Measurements from ENCODE around the gene PCDHGA6. TPM values are rescaled to one million over a fixed set of nuclear protein-coding genes. Genes with fewer than 3 reads are reported as not detected.

The PCDHGA6 gene
- total and polyA plus RNA-seq, 2 of the 8 experiments (the other 6 are each of a cell fraction or from before 2014, with no cell fraction given) = 1.4 to 2.0 TPM

DNA sequence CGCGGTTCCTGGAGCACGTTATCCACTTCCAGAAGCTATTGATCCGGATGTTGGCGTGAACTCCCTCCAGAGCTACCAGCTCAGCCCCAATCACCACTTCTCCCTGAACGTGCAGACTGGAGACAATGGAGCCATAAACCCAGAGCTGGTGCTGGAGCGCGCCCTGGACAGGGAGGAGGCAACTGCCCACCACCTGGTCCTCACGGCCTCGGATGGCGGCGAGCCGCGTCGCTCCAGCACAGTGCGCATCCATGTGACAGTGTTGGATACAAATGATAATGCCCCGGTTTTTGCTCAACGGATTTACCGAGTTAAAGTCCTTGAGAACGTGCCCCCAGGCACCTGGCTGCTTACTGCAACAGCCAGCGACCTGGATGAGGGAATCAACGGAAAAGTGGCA, 29.7 kb downstream of the PCDHGA6 start:
- ChIA-PET CTCF (ENCODE audit: partially characterized antibody) (interaction anchor here (0.6 to 23.3 kb wide), 17 partner anchors 10 to 248 kb away, joined by 3 to 1236 read pairs (median 4); partner anchors contain the start of genes PCDHGA10, PCDHGA11, PCDHGA8 and PCDHGB1), POLR2A (ENCODE audit: partially characterized antibody) (no interaction called here)
- Histone ChIP-seq H4K5ac (ENCODE audit: insufficient read length, low read depth, low read length) (no peak overlapping the region), H3K56ac (replicated peaks; ENCODE audit: insufficient read length, low read depth, low read length) (no peak overlapping the region), H2AFZ (ENCODE audit: low read length) (no peak overlapping the region), H3K27me3 (replicated peaks in 1 of 4; ENCODE audit: control insufficient read depth in 3 of 4, extremely low read depth in 1 of 4, insufficient read depth in 3 of 4, low read length in 3 of 4) (no peaks in the 10 kb centered on the region), H2BK20ac (ENCODE audit: low read length) (no peak overlapping the region), H2AK5ac (ENCODE audit: low read depth, low read length) (no peak overlapping the region), H3K4me3 (ENCODE audit: extremely low read depth in 1 of 4, insufficient read depth in 2 of 4, low read depth in 3 of 4, low read length in 4 of 4) (no peak overlapping the region), H3K4me1 (replicated peaks in 1 of 4; ENCODE audit: control insufficient read depth in 3 of 4, insufficient read depth in 4 of 4, low read length in 3 of 4) (no peaks in the 10 kb centered on the region), H3K4me2 (ENCODE audit: insufficient read depth in 1 of 2, low read depth in 2 of 2, low read length in 2 of 2) (no peak overlapping the region), H3K9ac (replicated peaks in 1 of 4; ENCODE audit: extremely low read depth in 1 of 4, low read depth in 3 of 4, low read length in 3 of 4) (no peak overlapping the region), H3K9me3 (ENCODE audit: insufficient read depth in 2 of 2, low read depth in 1 of 2, low read length in 1 of 2) (peaks cover 26 to 40% of the 10 kb centered on the region in 2 experiments), H4K20me1 (replicated peaks in 1 of 2; ENCODE audit: control insufficient read depth in 1 of 2, insufficient read depth in 2 of 2, low read length in 2 of 2) (no peaks in the 10 kb centered on the region), H2BK15ac (ENCODE audit: low read length) (no peak overlapping the region), H2BK5ac (ENCODE audit: low read depth, low read length) (no peak overlapping the region), H3K23me2 (ENCODE audit: low read depth, low read length) (peaks cover 2% of the 10 kb centered on the region; the same call in 1 of the 2 replicates), H3K27ac (ENCODE audit: low read depth, low read length) (no peak overlapping the region), H3K79me1 (ENCODE audit: low read depth, low read length) (no peaks in the 10 kb centered on the region), H3K14ac (ENCODE audit: insufficient read length) (no peak overlapping the region), H4K8ac (ENCODE audit: extremely low read depth, insufficient read depth, low read length) (no peak overlapping the region), H3K79me2 (ENCODE audit: control insufficient read depth in 1 of 2, insufficient read depth in 2 of 2, low read length in 2 of 2) (no peaks in the 10 kb centered on the region), H3K4ac (replicated peaks; ENCODE audit: insufficient read length, low read depth, low read length) (no peak overlapping the region), H2BK120ac (replicated peaks; ENCODE audit: low read depth, low read length) (no peak overlapping the region), H2BK12ac (ENCODE audit: low read depth, low read length) (no peak overlapping the region), H3K36me3 (ENCODE audit: control insufficient read depth in 2 of 4, insufficient read depth in 4 of 4, low read length in 3 of 4) (peaks cover 0 to 12% (median 0%) of the 10 kb centered on the region in 4 experiments; a peak in 1 of 8 replicates), H3K23ac (ENCODE audit: insufficient read length) (no peak overlapping the region), H3K18ac (ENCODE audit: extremely low read depth, low read length) (no peak overlapping the region), H4K91ac (replicated peaks; ENCODE audit: insufficient read length, low read length) (no peak overlapping the region)
- DNase-seq (ENCODE audit: low read depth in 1 of 2, low spot score in 2 of 2) (no peak), FAIRE-seq (no peak)
- TF ChIP-seq SIN3A (conservative IDR thresholded peaks at IDR 0.05 in 1 of 2, IDR thresholded peaks at IDR 0.05 in 1 of 2; ENCODE audit: low read depth in 1 of 2, low read length in 2 of 2) = no peak
- TF ChIP-seq RFX5 (IDR thresholded peaks at IDR 0.05; ENCODE audit: borderline replicate concordance, low read depth, low read length) = no peak
- no peak for TF ChIP-seq RNF2 (IDR thresholded peaks at IDR 0.05; ENCODE audit: borderline replicate concordance, low read depth, low read length, missing control alignments, poor library complexity, severe bottlenecking)
- no peak for TF ChIP-seq TEAD4 (IDR thresholded peaks at IDR 0.05; ENCODE audit: low read depth, low read length)
- no peak for TF ChIP-seq JUND (IDR thresholded peaks at IDR 0.05; ENCODE audit: low read length)
- no peak for TF ChIP-seq CBX5 (IDR thresholded peaks at IDR 0.05; ENCODE audit: low read depth, low read length)
- TF ChIP-seq NRF1 (IDR thresholded peaks at IDR 0.05; ENCODE audit: low read depth, low read length) = no peak
- TF ChIP-seq, protein P1, sequence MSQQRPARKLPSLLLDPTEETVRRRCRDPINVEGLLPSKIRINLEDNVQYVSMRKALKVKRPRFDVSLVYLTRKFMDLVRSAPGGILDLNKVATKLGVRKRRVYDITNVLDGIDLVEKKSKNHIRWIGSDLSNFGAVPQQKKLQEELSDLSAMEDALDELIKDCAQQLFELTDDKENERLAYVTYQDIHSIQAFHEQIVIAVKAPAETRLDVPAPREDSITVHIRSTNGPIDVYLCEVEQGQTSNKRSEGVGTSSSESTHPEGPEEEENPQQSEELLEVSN (IDR thresholded peaks at IDR 0.05) = no peak
- no peak for TF ChIP-seq BCL11A (IDR thresholded peaks at IDR 0.05; ENCODE audit: low read depth in 2 of 2, low read length in 2 of 2)
- no peak for TF ChIP-seq SIX5 (IDR thresholded peaks at IDR 0.05; ENCODE audit: low read depth, low read length)
- 88% methylated on average over 22 of the region's 22 CpGs; no CpG with 5 or more reads in 1 of the 2 experiments for WGBS, 2 experiments (ENCODE audit: extremely low coverage in 1 of 2, insufficient coverage in 1 of 2, insufficient read length in 1 of 2, insufficient replicate concordance in 2 of 2, low coverage in 1 of 2, low lambda C conversion rate in 2 of 2, missing lambda C conversion rate in 1 of 2)

All from H1 (cell line).